Upper lobe of left lung (tissue), 4 donors: Measurements from ENCODE around the gene MYO15A.

ENCODE experiments used
- CTCF ChIP-seq, 6 experiments: fragments of 450-650 bp in 4 of 6; fragments of 200-600 bp in 2 of 6; sonication (generic) in 2 of 6; IDR thresholded peaks; one replicate each; pipeline ENCODE4 v1.5.1; 2016 to 2019; ENCODE audit warnings: antibody characterized with exemption in 6 of 6
- POLR2A ChIP-seq, 4 donors: fragments of 450-650 bp; IDR thresholded peaks; one replicate each; pipeline ENCODE4 v1.5.1; 2016 to 2017; ENCODE audit warnings: antibody characterized with exemption in 4 of 4, mild to moderate bottlenecking in 2 of 4
- POLR2AphosphoS5 ChIP-seq, 2 donors: sonication (generic); formaldehyde crosslinking; IDR thresholded peaks; one replicate each; pipeline ENCODE4 v1.5.1; 2017; ENCODE audit warnings: antibody characterized with exemption in 2 of 2

- TF ChIP-seq POLR2A (IDR thresholded peaks at IDR 0.05) (no peak), CTCF (IDR thresholded peaks at IDR 0.05) (no peak), POLR2AphosphoS5 (IDR thresholded peaks at IDR 0.05) (no peak)
These were observed 30.5 kb downstream of the MYO15A start for GRCh38 chr17:18139092-18139491.
